Heart left ventricle (tissue), 16 donors: ENCODE results near the gene RPL32. TPM values are rescaled to one million over a fixed set of nuclear protein-coding genes. Genes with fewer than 3 reads are reported as not detected.

Experiments used
- ATAC-seq, 4 donors: fragments of 200-7000 bp; cut with Tn5 transposase; one replicate each; pipeline ENCODE4 v1.9.1; 2020 to 2022; ENCODE audit warnings: moderate library complexity in 4 of 4, mild to moderate bottlenecking in 3 of 4, moderate number of reproducible peaks in 1 of 4
- DNase-seq, 5 donors: peaks; one replicate each; pipeline ENCODE4 v3.0.0-alpha.2; 2020
- H3K27ac ChIP-seq, 12 donors: fragments of 200-600 bp; sonication (generic) in 4 of 12; one replicate each; pipeline versions ENCODE4 v1.5.0 to v1.8.0; 2016 to 2022; ENCODE audit warnings: mild to moderate bottlenecking in 2 of 12
- H3K27me3 ChIP-seq, 9 donors: fragments of 200-600 bp; sonication (generic) in 2 of 9; one replicate each; pipeline versions ENCODE4 v1.5.1 to v1.8.0; 2016 to 2022; ENCODE audit warnings: mild to moderate bottlenecking in 3 of 9
- H3K36me3 ChIP-seq, 9 donors: fragments of 200-600 bp; sonication (generic) in 2 of 9; one replicate each; pipeline versions ENCODE4 v1.5.0 to v1.8.0; 2018 to 2022; ENCODE audit warnings: mild to moderate bottlenecking in 2 of 9
- H3K4me1 ChIP-seq, 12 donors: fragments of 200-600 bp; sonication (generic) in 4 of 12; one replicate each; pipeline versions ENCODE4 v1.5.0 to v1.8.0; 2016 to 2022; ENCODE audit warnings: mild to moderate bottlenecking in 3 of 12
- H3K4me3 ChIP-seq, 12 donors: fragments of 200-600 bp; sonication (generic) in 4 of 12; one replicate each; pipeline versions ENCODE4 v1.5.0 to v1.8.0; 2017 to 2022; ENCODE audit warnings: mild to moderate bottlenecking in 9 of 12, moderate library complexity in 4 of 12
- H3K9me3 ChIP-seq, 12 donors: fragments of 200-600 bp; sonication (generic) in 4 of 12; one replicate each; pipeline versions ENCODE4 v1.5.0 to v1.8.0; 2016 to 2022; ENCODE audit warnings: mild to moderate bottlenecking in 1 of 12
- CTCF ChIP-seq, 12 donors: fragments of 200-600 bp; sonication (generic) in 4 of 12; IDR thresholded peaks; one replicate each; pipeline versions ENCODE4 v1.5.0 to v1.8.0; 2018 to 2022; ENCODE audit warnings: antibody characterized with exemption in 12 of 12, mild to moderate bottlenecking in 5 of 12
- POLR2A ChIP-seq, 2 donors: fragments of 450-650 bp; IDR thresholded peaks; one replicate each; pipeline ENCODE4 v1.6.1; 2017; ENCODE audit warnings: antibody characterized with exemption in 2 of 2, mild to moderate bottlenecking in 2 of 2, moderate library complexity in 2 of 2
- WGBS, 4 donors: extraction: QIAGEN DNeasy Blood & Tissue Kit in 2 of 4; methylation state at CpG; one replicate each; pipeline versions ENCODE4 v1.1.5 to v1.1.7; 2013 to 2018; 5-methylcytosine and 5-hydroxymethylcytosine counted together
- intact Hi-C, 10 donors: fragments of 100-400 bp; cut with DNase I; formaldehyde crosslinking; loops; one replicate each; pipeline versions ENCODE4 v1.11.1 to v1.14.2; 2022
- polyA plus RNA-seq, 2 donors: library from polyadenylated mRNA; stranded (reverse); fragments of 200-250 nt; gene quantifications; one replicate each; pipeline ENCODE4 v1.2.3, GENCODE V29; 2013
- total RNA-seq, 9 donors: library from RNA; depleted of rRNA in 2 of 9; stranded (reverse); fragments of >200 nt in 2 of 9; fragmentation: NEBNext Ultra II Directional in 3 of 9; extraction: Animal tissue kit (Norgen Biotek cat#: 25700) in 3 of 9; gene quantifications; one replicate each; pipeline versions ENCODE4 v1.1.0 to v1.2.4, GENCODE V29; 2016 to 2023
- donor health status: ischemic (EF 13 %, LVEDD 7.1; RV severe dilation, severe dysfunction).
- donor health status: healthy with polysubstance abuse.
- donor health status: DM: no; HTN: yes; CAD: no.
- donor health status: DM: no; HTN: no; CAD: no.
- donor health status: ischemic (EF 25% LVEDD 6.9; RV normal size, moderate dysfunction).
- donor health status: ischemic (EF 25% LVEDD 5.7; RV mildly dilated, moderate dysfunction).
- donor health status: healthy.
- donor health status: DM: yes; HTN: yes; CAD: no.
- donor health status: ischemic (EF 35%, LVEDD 5.7; RV mildly dilated, moderate dysfunction).
- donor health status: nonischemic (EF 11% LVEDD 7.7; RV severe dilation, severe dysfunction).
- donor health status: DM: yes; HTN: yes; CAD: no.
- donor health status: PGD.
- donor health status: ischemic (EF 29% LVEDD 5.4; RV normal size, mild dysfunction).
- donor health status: nonischemic (EF 23%, LVEDD 6.1; RV moderate dilation, normal function).

RPL32 gene
- total and polyA plus RNA-seq, 11 donors, result 377 to 1,620 (median 997) TPM

DNA sequence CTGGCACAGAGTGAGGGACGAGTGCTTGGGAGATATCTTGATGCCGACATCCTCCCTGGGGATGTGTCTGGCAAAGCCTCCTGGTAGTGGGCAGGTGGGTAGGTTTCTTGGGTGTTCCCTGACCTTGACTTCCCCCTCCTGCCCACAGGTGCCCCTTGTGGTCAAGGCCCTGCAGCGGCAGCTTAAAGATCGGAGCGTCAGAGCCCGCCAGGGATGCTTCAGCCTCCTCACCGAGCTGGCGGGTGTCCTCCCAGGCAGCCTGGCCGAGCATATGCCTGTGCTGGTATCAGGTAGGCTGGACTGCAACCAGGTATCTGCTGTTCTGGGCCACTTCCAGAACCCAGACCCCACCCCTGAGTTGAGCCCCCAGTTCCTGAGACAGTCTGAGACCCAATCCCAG is 25.6 kb downstream of the RPL32 start:
- Histone ChIP-seq H3K27ac (no peak overlapping the region), H3K36me3 (peaks cover 0 to 80% (median 69%) of the 10 kb centered on the region in 9 donors), H3K4me1 (peaks cover 0 to 21% (median 4%) of the 10 kb centered on the region in 12 donors), H3K4me3 (no peak overlapping the region), H3K27me3 (no peaks in the 10 kb centered on the region), H3K9me3 (no peaks in the 10 kb centered on the region)
- 76 to 93% (median 82%) methylated on average over 9 of the region's 9 CpGs for WGBS, 4 donors
- no peak for ATAC-seq
- TF ChIP-seq POLR2A (IDR thresholded peaks at IDR 0.05), result no peak
- TF ChIP-seq CTCF (IDR thresholded peaks at IDR 0.05), result no peak
- intact Hi-C loops, result no loop called here
- no peak for DNase-seq

DNA sequence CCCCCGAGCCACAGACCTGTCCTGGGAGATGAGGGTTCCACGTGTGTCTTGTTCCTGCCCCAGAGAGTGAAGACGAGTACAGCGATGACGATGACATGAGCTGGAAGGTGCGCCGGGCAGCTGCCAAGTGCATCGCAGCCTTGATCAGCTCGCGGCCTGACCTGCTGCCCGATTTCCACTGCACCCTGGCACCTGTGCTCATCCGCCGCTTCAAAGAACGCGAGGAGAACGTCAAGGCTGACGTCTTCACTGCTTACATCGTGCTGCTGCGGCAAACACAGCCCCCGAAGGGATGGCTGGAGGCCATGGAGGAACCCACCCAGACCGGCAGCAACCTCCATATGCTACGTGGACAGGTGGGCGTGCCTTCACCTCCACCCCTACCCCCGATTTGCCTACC is 26.3 kb downstream of the RPL32 start:
- WGBS, 4 donors, result 90 to 93% (median 91%) methylated on average over 24 of the region's 24 CpGs
- intact Hi-C loops, result no loop called here
- DNase-seq (no peak), ATAC-seq (no peak)
- no peak for TF ChIP-seq POLR2A (IDR thresholded peaks at IDR 0.05)
- no peak for TF ChIP-seq CTCF (IDR thresholded peaks at IDR 0.05)
- Histone ChIP-seq H3K27me3 (no peaks in the 10 kb centered on the region), H3K36me3 (peaks cover 0 to 74% (median 63%) of the 10 kb centered on the region in 9 donors), H3K9me3 (no peaks in the 10 kb centered on the region), H3K27ac (no peak overlapping the region), H3K4me3 (no peak overlapping the region), H3K4me1 (peaks cover 0 to 27% (median 8%) of the 10 kb centered on the region in 12 donors)

DNA sequence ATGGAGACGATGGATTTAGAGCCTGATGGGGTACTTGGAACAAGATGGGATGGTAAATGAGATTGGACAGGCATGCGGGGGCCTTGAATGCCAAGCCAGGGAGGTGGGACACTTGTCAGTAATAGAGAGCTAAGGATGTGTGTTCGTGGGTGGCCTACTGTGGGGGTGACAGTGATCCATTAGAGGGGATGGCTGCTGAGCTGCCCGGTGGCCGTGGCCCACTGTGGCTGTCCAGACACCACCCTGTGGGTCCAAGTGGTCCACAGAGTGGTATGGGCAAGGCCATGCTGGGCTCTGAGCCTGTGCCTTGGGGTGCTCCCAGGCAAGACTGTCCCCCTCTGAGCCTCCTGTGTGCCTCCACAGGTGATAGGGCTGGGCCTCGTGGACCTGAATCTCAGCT is 27.4 kb downstream of the RPL32 start:
- Histone ChIP-seq H3K4me3 (no peak overlapping the region), H3K27ac (no peak overlapping the region), H3K9me3 (no peaks in the 10 kb centered on the region), H3K36me3 (peaks cover 0 to 65% (median 54%) of the 10 kb centered on the region in 9 donors), H3K27me3 (no peaks in the 10 kb centered on the region), H3K4me1 (peaks cover 0 to 38% (median 12%) of the 10 kb centered on the region in 12 donors)
- DNase-seq, result no peak
- no peak for ATAC-seq
- WGBS, 4 donors, result 89 to 95% (median 92%) methylated on average over 6 of the region's 6 CpGs
- intact Hi-C loops, result no loop called here
- TF ChIP-seq CTCF (IDR thresholded peaks at IDR 0.05) (no peak), POLR2A (IDR thresholded peaks at IDR 0.05) (no peak)

DNA sequence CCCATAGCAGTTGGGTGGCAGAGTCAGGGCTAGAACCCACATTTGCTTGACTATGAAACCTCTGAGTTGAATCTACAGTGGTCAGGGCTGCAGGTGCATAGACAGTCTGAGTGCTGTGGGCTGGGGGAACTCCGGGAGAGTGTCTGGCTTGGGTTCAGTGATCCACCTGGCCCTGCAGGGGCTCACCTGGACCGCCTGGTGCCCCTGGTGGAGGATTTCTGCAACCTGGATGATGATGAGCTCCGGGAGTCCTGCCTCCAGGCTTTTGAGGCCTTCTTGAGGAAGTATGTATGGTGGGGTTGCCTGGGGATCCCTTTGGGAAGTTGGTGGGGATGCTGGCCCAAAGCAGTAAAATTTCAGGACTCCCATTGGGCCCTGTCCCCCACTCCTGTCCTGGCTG is 28.6 kb downstream of the RPL32 start:
- Histone ChIP-seq H3K4me3 (no peak overlapping the region), H3K27ac (no peak overlapping the region), H3K9me3 (no peaks in the 10 kb centered on the region), H3K4me1 (peaks cover 0 to 36% (median 12%) of the 10 kb centered on the region in 12 donors), H3K36me3 (peaks cover 0 to 62% (median 49%) of the 10 kb centered on the region in 9 donors), H3K27me3 (no peaks in the 10 kb centered on the region)
- TF ChIP-seq POLR2A (IDR thresholded peaks at IDR 0.05), result no peak
- TF ChIP-seq CTCF (IDR thresholded peaks at IDR 0.05), result no peak
- ATAC-seq (no peak), DNase-seq (no peak)
- 94 to 96% (median 95%) methylated on average over 3 of the region's 3 CpGs for WGBS, 4 donors
- intact Hi-C loops, result no loop called here
